Measurements from ENCODE around the gene DMXL1. TPM values are rescaled to one million over a fixed set of nuclear protein-coding genes. Genes with fewer than 3 reads are reported as not detected.

The DMXL1 gene, protein sequence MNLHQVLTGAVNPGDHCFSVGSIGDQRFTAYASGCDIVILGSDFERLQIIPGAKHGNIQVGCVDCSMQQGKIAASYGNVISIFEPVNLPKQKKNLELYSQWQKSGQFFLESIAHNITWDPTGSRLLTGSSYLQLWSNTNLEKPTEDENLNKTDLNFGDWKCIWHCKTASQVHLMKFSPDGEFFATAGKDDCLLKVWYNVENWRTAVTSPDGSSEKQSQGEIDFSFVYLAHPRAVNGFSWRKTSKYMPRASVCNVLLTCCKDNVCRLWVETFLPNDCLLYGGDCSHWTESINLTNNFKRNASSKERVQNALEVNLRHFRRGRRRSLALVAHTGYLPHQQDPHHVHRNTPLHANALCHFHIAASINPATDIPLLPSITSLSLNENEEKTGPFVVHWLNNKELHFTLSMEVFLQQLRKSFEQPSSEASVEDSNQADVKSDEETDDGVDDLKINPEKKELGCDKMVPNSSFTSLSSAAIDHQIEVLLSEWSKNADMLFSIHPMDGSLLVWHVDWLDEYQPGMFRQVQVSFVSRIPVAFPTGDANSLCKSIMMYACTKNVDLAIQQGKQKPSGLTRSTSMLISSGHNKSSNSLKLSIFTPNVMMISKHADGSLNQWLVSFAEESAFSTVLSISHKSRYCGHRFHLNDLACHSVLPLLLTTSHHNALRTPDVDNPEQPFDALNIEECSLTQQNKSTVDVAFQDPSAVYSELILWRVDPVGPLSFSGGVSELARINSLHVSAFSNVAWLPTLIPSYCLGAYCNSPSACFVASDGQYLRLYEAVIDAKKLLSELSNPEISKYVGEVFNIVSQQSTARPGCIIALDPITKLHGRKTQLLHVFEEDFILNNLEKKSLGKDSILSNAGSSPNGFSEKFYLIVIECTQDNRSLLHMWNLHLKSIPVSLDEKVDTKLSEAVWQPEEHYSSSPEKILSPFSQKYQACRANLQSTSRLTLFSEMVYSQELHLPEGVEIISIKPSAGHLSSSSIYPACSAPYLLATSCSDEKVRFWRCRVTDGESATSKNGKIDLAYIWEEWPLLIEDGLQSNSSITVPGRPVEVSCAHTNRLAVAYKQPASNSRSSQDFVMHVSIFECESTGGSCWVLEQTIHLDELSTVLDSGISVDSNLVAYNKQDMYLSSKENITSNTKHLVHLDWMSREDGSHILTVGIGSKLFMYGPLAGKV (N-terminal part only)
- total RNA-seq: 66.8 and 76.9 TPM in 2 replicates

DNA sequence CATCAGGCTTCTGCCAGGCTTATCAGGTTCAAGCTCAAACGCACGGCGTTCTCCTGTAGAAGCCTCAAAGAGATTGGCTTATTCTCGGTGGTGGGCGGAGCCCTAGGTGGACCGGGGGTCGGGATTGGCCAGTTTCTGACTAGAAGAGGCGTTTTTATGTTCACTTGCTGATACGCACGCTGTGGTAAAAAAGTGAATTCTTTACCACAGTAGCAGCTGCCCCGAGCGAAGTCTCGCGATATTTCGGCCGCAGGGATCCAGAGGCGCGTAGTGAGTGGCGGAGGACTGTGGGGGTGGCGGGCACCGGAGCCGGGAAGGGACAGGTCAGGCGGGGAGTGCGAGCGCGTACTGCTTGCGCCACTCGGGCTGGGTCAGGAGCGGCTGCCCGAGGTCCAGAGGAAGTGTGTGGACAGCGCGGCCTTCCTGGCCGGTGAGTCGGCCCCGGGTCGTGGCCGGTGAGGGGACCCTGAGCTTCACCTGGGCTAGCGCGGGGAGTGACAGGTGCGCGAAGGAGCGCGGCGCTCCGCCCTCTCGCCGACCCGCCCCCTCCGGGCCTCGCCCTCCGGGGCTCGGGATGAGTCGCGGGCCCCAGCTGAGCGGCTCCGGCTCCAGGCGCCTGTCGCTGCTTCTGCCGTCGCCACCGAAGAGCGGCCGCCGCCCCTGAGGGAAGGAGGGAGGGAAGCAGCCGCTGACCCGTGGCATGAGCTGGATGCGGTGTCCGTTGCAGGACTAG is at the start of gene DMXL1:
Gene DMXL1 (plus strand): TSS at position 260 of the 733 bp plus-strand sequence. CDS start 483 bp downstream, outside the sequence.
- Mint-ChIP-seq H3K4me3 (peak within 1 kb of the TSS; percentile 99), H3K27ac (peak within 1 kb of the TSS; percentile 98), H3K9me3 (no peaks in the 10 kb centered on the region), H3K27me3 (peaks cover 2% of the 10 kb centered on the region), H3K4me1 (peaks cover 48% of the 10 kb centered on the region), H3K36me3 (ENCODE audit: low read depth) (peaks cover 10% of the 10 kb centered on the region)
- intact Hi-C loops (cut with micrococcal nuclease): loop anchor here (1.0 to 5.0 kb wide), 10 partner anchors 12 to 1386 kb away; partner anchors contain the start of genes DTWD2, HSD17B4 and TNFAIP8
- TF ChIP-seq, protein P1, sequence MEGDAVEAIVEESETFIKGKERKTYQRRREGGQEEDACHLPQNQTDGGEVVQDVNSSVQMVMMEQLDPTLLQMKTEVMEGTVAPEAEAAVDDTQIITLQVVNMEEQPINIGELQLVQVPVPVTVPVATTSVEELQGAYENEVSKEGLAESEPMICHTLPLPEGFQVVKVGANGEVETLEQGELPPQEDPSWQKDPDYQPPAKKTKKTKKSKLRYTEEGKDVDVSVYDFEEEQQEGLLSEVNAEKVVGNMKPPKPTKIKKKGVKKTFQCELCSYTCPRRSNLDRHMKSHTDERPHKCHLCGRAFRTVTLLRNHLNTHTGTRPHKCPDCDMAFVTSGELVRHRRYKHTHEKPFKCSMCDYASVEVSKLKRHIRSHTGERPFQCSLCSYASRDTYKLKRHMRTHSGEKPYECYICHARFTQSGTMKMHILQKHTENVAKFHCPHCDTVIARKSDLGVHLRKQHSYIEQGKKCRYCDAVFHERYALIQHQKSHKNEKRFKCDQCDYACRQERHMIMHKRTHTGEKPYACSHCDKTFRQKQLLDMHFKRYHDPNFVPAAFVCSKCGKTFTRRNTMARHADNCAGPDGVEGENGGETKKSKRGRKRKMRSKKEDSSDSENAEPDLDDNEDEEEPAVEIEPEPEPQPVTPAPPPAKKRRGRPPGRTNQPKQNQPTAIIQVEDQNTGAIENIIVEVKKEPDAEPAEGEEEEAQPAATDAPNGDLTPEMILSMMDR (IDR thresholded peaks at IDR 0.05): no peak
- ChIA-PET CTCF (interaction anchor here (0.8 to 2.3 kb wide), 6 partner anchors 22 to 341 kb away, joined by 3 to 15 read pairs (median 4); partner anchors contain the start of gene DTWD2), POLR2A (interaction anchor here (0.5 to 2.3 kb wide), 41 partner anchors 9 to 368 kb away, joined by 3 to 37 read pairs (median 6); partner anchors contain the start of genes DTWD2 and TNFAIP8)
- DNase-seq: peak; percentile 95
- ATAC-seq (ENCODE audit: low read depth): peak; percentile 82

DNA sequence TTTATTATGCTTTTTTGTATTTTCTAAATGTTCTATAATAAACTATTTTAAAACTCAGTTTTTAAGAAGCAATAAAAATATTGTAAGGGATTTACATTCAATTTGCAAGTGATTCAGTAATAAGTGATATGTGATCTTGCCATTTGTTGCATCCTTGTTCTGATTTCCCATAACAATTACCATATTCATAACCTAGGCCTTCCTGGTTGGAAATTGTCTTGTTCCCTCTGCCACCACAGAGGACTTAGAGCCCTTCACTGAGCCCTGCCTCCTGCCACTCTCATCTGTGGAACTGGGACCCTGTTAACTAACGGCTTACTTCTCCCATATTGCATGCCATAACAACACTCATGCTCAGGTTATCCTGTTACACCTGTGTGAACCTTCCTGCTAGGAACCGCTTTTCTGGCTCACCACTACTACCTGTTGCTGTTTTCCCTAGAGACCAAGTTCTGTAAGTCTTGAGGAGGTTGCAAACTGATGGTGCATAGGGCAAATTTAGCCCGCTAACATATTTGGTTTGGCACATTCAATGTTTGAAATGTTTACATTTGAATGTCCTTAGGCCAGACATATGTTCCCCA is 49.6 kb upstream of the DMXL1 start:
- Mint-ChIP-seq H3K27ac (peak overlapping the region; percentile 87), H3K9me3 (peaks cover 4% of the 10 kb centered on the region), H3K27me3 (no peaks in the 10 kb centered on the region), H3K4me1 (peaks cover 79% of the 10 kb centered on the region), H3K4me3 (no peak overlapping the region), H3K36me3 (ENCODE audit: low read depth) (no peaks in the 10 kb centered on the region)
- DNase-seq (no peak), ATAC-seq (ENCODE audit: low read depth) (no peak)
- TF ChIP-seq, protein P1 (IDR thresholded peaks at IDR 0.05): no peak
- intact Hi-C loops (cut with micrococcal nuclease): loop anchor here (5.0 kb wide), 2 partner anchors 96 to 336 kb away; partner anchors contain the start of gene TNFAIP8
- CTCF ChIA-PET: interaction anchor here (0.6 to 5.3 kb wide), 24 partner anchors 10 to 449 kb away, joined by 3 to 73 read pairs (median 3); partner anchors contain the start of genes DMXL1 and DTWD2
- POLR2A ChIA-PET: interaction anchor here (0.6 to 2.6 kb wide), 9 partner anchors 10 to 392 kb away, joined by 3 to 10 read pairs (median 6); partner anchors contain the start of genes DMXL1 and TNFAIP8

DNA sequence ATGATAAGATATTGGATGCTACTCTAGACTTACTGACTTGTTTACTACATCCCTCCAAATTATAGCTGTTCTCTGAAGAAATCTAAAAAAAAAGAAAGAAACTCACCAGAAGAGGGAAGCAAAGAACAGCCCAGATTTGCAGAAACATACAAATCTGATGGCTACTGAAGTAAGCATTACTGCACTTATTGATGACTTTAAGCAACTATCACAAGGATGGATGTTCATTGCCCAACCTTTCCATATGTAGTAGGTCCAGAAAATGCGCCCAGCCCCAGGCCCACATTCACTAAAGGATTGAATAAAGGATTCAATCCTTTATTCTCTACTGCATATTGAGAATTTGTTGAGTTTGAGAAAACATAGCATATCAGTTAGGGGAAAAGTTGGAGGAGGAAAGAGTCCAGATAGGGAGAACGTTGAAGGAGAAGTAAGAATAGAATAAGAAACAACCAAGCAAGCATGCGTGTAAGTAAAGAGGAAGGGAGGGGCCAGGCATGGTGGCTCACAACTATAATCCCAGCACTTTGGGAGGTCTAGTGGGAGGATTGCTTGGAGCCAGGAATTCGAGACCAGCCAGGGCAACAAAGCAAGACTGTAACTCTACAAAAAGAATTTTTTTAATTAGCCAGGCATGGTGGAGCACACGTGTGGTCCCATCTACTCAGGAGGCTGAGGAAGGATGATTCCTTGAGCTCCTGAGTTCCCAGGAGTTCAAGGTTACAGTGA is 48.7 kb upstream of the DMXL1 start:
- TF ChIP-seq, protein P1 (IDR thresholded peaks at IDR 0.05): no peak
- no peak for DNase-seq
- Mint-ChIP-seq H3K27me3 (no peaks in the 10 kb centered on the region), H3K27ac (peak overlapping the region; percentile 87), H3K4me3 (peak overlapping the region; percentile 45), H3K9me3 (peaks cover 4% of the 10 kb centered on the region), H3K4me1 (peaks cover 72% of the 10 kb centered on the region), H3K36me3 (ENCODE audit: low read depth) (no peaks in the 10 kb centered on the region)
- ATAC-seq (ENCODE audit: low read depth): peak; percentile 62
- POLR2A ChIA-PET: interaction anchor here (0.7 to 2.6 kb wide), 9 partner anchors 9 to 391 kb away, joined by 3 to 9 read pairs (median 7); partner anchors contain the start of gene DMXL1
- intact Hi-C loops (cut with micrococcal nuclease): loop anchor here (1.0 to 5.0 kb wide), 8 partner anchors 49 to 413 kb away; partner anchors contain the start of genes DMXL1 and TNFAIP8
- CTCF ChIA-PET: interaction anchor here (0.6 to 5.3 kb wide), 24 partner anchors 9 to 448 kb away, joined by 3 to 73 read pairs (median 3); partner anchors contain the start of genes DMXL1 and DTWD2

Data from activated B cell treated with CpG ODN at 0.5 μM for 24 hours (primary cell).